ENCODE results near the gene KLK13.

KLK13 gene

GRCh38 chr19:51055866-51056265 lies 9.0 kb downstream of the KLK13 start:
- H3K27ac ChIP-seq (ENCODE audit: low read length): no peak overlapping the region
- H3K9ac ChIP-seq (ENCODE audit: low read depth, low read length): no peak overlapping the region
- ATAC-seq (ENCODE audit: insufficient read depth, low read depth): no peak
- no peaks in the 10 kb centered on the region for H3K27me3 ChIP-seq (ENCODE audit: insufficient read depth, low read length, poor library complexity)
- no peak for DNase-seq
- no peak overlapping the region for H3K4me3 ChIP-seq (ENCODE audit: low read depth in 1 of 2, low read length in 2 of 2)
- H3K9me3 ChIP-seq (ENCODE audit: insufficient read depth, low read length, severe bottlenecking): no peaks in the 10 kb centered on the region
- H3K4me1 ChIP-seq (ENCODE audit: insufficient read depth, low read length): no peaks in the 10 kb centered on the region
- no peak overlapping the region for H3K4me2 ChIP-seq (ENCODE audit: insufficient read depth, low read length)
- no peaks in the 10 kb centered on the region for H4K20me1 ChIP-seq (ENCODE audit: insufficient read depth, low read length)
- no peak for TF ChIP-seq EZH2 (IDR thresholded peaks at IDR 0.05; ENCODE audit: borderline replicate concordance, low read depth, low read length, severe bottlenecking)
- TF ChIP-seq, protein P1, sequence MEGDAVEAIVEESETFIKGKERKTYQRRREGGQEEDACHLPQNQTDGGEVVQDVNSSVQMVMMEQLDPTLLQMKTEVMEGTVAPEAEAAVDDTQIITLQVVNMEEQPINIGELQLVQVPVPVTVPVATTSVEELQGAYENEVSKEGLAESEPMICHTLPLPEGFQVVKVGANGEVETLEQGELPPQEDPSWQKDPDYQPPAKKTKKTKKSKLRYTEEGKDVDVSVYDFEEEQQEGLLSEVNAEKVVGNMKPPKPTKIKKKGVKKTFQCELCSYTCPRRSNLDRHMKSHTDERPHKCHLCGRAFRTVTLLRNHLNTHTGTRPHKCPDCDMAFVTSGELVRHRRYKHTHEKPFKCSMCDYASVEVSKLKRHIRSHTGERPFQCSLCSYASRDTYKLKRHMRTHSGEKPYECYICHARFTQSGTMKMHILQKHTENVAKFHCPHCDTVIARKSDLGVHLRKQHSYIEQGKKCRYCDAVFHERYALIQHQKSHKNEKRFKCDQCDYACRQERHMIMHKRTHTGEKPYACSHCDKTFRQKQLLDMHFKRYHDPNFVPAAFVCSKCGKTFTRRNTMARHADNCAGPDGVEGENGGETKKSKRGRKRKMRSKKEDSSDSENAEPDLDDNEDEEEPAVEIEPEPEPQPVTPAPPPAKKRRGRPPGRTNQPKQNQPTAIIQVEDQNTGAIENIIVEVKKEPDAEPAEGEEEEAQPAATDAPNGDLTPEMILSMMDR (IDR thresholded peaks at IDR 0.05; ENCODE audit: borderline replicate concordance, extremely low read depth, low read length, poor library complexity, severe bottlenecking): no peak
- no peak overlapping the region for H2AFZ ChIP-seq (ENCODE audit: low read depth, low read length)
- H3K36me3 ChIP-seq (ENCODE audit: insufficient read depth, low read length): no peaks in the 10 kb centered on the region
- no peaks in the 10 kb centered on the region for H3K79me2 ChIP-seq (ENCODE audit: insufficient read depth, low read length)

DNA sequence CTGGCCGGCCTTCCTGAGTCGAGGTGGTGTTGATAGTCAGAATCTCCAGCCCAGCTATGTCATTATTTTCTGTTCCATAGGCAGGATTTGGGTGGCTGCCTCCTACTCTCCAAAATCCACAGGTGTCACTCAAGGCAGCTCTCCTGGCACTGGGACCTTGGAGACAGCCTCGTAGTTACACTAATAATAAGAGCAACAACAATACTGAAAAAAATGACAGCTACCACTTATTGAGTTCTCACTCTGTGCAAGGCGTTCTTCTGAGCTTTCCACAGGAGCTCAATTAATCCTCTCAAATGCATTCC lies 17.9 kb downstream of the KLK13 start:
- no peak overlapping the region for H3K9ac ChIP-seq (ENCODE audit: low read depth, low read length)
- no peak overlapping the region for H2AFZ ChIP-seq (ENCODE audit: low read depth, low read length)
- H3K4me2 ChIP-seq (ENCODE audit: insufficient read depth, low read length): no peak overlapping the region
- H3K27ac ChIP-seq (ENCODE audit: low read length): no peak overlapping the region
- no peaks in the 10 kb centered on the region for H3K27me3 ChIP-seq (ENCODE audit: insufficient read depth, low read length, poor library complexity)
- no peak for TF ChIP-seq EZH2 (IDR thresholded peaks at IDR 0.05; ENCODE audit: borderline replicate concordance, low read depth, low read length, severe bottlenecking)
- TF ChIP-seq, protein P1 (IDR thresholded peaks at IDR 0.05; ENCODE audit: borderline replicate concordance, extremely low read depth, low read length, poor library complexity, severe bottlenecking): no peak
- no peaks in the 10 kb centered on the region for H3K79me2 ChIP-seq (ENCODE audit: insufficient read depth, low read length)
- H3K4me1 ChIP-seq (ENCODE audit: insufficient read depth, low read length): no peaks in the 10 kb centered on the region
- H3K36me3 ChIP-seq (ENCODE audit: insufficient read depth, low read length): no peaks in the 10 kb centered on the region
- H3K4me3 ChIP-seq (ENCODE audit: low read depth in 1 of 2, low read length in 2 of 2): no peak overlapping the region
- no peak for DNase-seq
- no peaks in the 10 kb centered on the region for H3K9me3 ChIP-seq (ENCODE audit: insufficient read depth, low read length, severe bottlenecking)
- no peak for ATAC-seq (ENCODE audit: insufficient read depth, low read depth)
- H4K20me1 ChIP-seq (ENCODE audit: insufficient read depth, low read length): no peaks in the 10 kb centered on the region

GRCh38 chr19:51044327-51044726 lies 20.6 kb downstream of the KLK13 start:
- no peaks in the 10 kb centered on the region for H3K9me3 ChIP-seq (ENCODE audit: insufficient read depth, low read length, severe bottlenecking)
- no peak overlapping the region for H3K4me2 ChIP-seq (ENCODE audit: insufficient read depth, low read length)
- H3K9ac ChIP-seq (ENCODE audit: low read depth, low read length): no peak overlapping the region
- no peak overlapping the region for H3K4me3 ChIP-seq (ENCODE audit: low read depth in 1 of 2, low read length in 2 of 2)
- no peak for TF ChIP-seq EZH2 (IDR thresholded peaks at IDR 0.05; ENCODE audit: borderline replicate concordance, low read depth, low read length, severe bottlenecking)
- TF ChIP-seq, protein P1 (IDR thresholded peaks at IDR 0.05; ENCODE audit: borderline replicate concordance, extremely low read depth, low read length, poor library complexity, severe bottlenecking): no peak
- H2AFZ ChIP-seq (ENCODE audit: low read depth, low read length): no peak overlapping the region
- no peaks in the 10 kb centered on the region for H3K27me3 ChIP-seq (ENCODE audit: insufficient read depth, low read length, poor library complexity)
- no peak for ATAC-seq (ENCODE audit: insufficient read depth, low read depth)
- H4K20me1 ChIP-seq (ENCODE audit: insufficient read depth, low read length): no peaks in the 10 kb centered on the region
- DNase-seq: no peak
- no peak overlapping the region for H3K27ac ChIP-seq (ENCODE audit: low read length)
- H3K4me1 ChIP-seq (ENCODE audit: insufficient read depth, low read length): no peaks in the 10 kb centered on the region
- no peaks in the 10 kb centered on the region for H3K79me2 ChIP-seq (ENCODE audit: insufficient read depth, low read length)
- H3K36me3 ChIP-seq (ENCODE audit: insufficient read depth, low read length): no peaks in the 10 kb centered on the region

DNA sequence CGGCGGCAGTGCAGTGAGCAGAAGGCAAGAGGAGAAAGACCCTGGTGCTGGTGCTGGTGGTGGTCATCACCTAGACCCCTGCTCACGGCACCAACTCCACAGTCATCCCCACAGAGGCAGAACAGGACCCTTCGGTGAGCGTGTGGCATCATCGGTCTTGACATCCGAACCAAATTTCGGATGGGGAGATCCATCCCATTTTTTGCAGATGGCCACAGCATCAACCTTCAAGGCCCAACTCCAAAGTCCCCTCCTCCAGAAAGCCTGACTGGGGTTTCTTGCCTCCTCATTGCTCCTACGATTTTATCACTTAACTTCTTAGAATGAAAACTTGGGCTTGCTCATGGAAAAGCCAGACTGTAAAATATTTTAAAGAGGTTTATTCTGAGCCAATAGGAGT lies 21.4 kb downstream of the KLK13 start:
- no peaks in the 10 kb centered on the region for H3K9me3 ChIP-seq (ENCODE audit: insufficient read depth, low read length, severe bottlenecking)
- DNase-seq (no peak), ATAC-seq (ENCODE audit: insufficient read depth, low read depth) (no peak)
- no peaks in the 10 kb centered on the region for H4K20me1 ChIP-seq (ENCODE audit: insufficient read depth, low read length)
- no peak overlapping the region for H3K4me3 ChIP-seq (ENCODE audit: low read depth in 1 of 2, low read length in 2 of 2)
- H3K79me2 ChIP-seq (ENCODE audit: insufficient read depth, low read length): no peaks in the 10 kb centered on the region
- H3K4me1 ChIP-seq (ENCODE audit: insufficient read depth, low read length): no peaks in the 10 kb centered on the region
- no peak overlapping the region for H2AFZ ChIP-seq (ENCODE audit: low read depth, low read length)
- H3K27me3 ChIP-seq (ENCODE audit: insufficient read depth, low read length, poor library complexity): no peaks in the 10 kb centered on the region
- H3K36me3 ChIP-seq (ENCODE audit: insufficient read depth, low read length): no peaks in the 10 kb centered on the region
- no peak overlapping the region for H3K9ac ChIP-seq (ENCODE audit: low read depth, low read length)
- no peak for TF ChIP-seq EZH2 (IDR thresholded peaks at IDR 0.05; ENCODE audit: borderline replicate concordance, low read depth, low read length, severe bottlenecking)
- TF ChIP-seq, protein P1 (IDR thresholded peaks at IDR 0.05; ENCODE audit: borderline replicate concordance, extremely low read depth, low read length, poor library complexity, severe bottlenecking): no peak
- no peak overlapping the region for H3K4me2 ChIP-seq (ENCODE audit: insufficient read depth, low read length)
- no peak overlapping the region for H3K27ac ChIP-seq (ENCODE audit: low read length)
